A673 (cell line): Measurements from ENCODE around the gene ADD3.

Experiments
- CTCF ChIP-seq: fragments of 300-800, 200-600 bp; sonication (generic); conservative IDR thresholded peaks from 2 replicates; pipeline ENCODE4 v1.5.1; 2017; ENCODE audit warnings: low read depth, mild to moderate bottlenecking, antibody characterized with exemption, low read length, moderate library complexity, mixed read lengths
- EZH2 ChIP-seq: fragments of 200-600 bp; sonication (generic); IDR thresholded peaks from 2 replicates; pipeline ENCODE4 v1.6.1; 2017; ENCODE audit warnings: borderline replicate concordance, low read depth, mild to moderate bottlenecking, mixed read lengths, antibody characterized with exemption, low read length; ENCODE audit not compliant: poor library complexity, severe bottlenecking

- no peak for TF ChIP-seq CTCF
- no peak for TF ChIP-seq EZH2
These were observed 57.5 kb downstream of the ADD3 start for GRCh38 chr10:110065269-110065668.
